C4-2B (cell line): ENCODE measurements around the gene SHLD3.

Source experiments
- CTCF ChIP-seq: fragments of 450-650 bp; conservative IDR thresholded peaks from 2 replicates; pipeline ENCODE4 v1.5.1; 2017; ENCODE audit warnings: mild to moderate bottlenecking
- ZFX ChIP-seq: fragments of 450-650 bp; IDR thresholded peaks from 2 replicates; pipeline ENCODE4 v1.6.1; 2017

GRCh38 chr5:65651144-65651543 lies 26.3 kb downstream of the SHLD3 start:
- no peak for TF ChIP-seq CTCF
- TF ChIP-seq ZFX = no peak
